MCF 10A (cell line): ENCODE data around the gene AZIN2. TPM values are rescaled to one million over a fixed set of nuclear protein-coding genes. Genes with fewer than 3 reads are reported as not detected.
A peak's percentile ranks its signal among the peaks of the same experiment; 100 is the strongest.
"Not testable (repeated sequence)": the region's sequence is repeated elsewhere in the genome, so short reads cannot be mapped to it uniquely, and the experiment has no call there.

Experiments used
- BruUV-seq: library from RNA; stranded (reverse); fragments of 400-500 nt; replicated peaks from 2 replicates; lab custom pipeline; 2021; lab: Mats Ljungman, UMichigan
- CTCF ChIA-PET: fragments of 300-600 bp; sonication (Branson Sonifier 250); formaldehyde crosslinking; extraction: SDS; loops from one replicate; lab custom pipeline; 2021; ENCODE audit warnings: antibody characterized with exemption, inconsistent platforms; lab: Yijun Ruan, JAX
- POLR2A ChIA-PET: fragments of 300-600, 350-650 bp; sonication (Branson Sonifier 250); formaldehyde crosslinking; extraction: SDS; loops from one replicate; lab custom pipeline; 2020; ENCODE audit warnings: antibody characterized with exemption, inconsistent platforms; lab: Yijun Ruan, JAX
- DNase-seq: peaks from one replicate; pipeline ENCODE4 v3.0.0-alpha.2; 2018; ENCODE audit not compliant: unreplicated experiment
- H3K27ac Mint-ChIP-seq: one replicate; pipeline ENCODE4 v1.8.0; 2022; ENCODE audit warnings: mild to moderate bottlenecking, low read depth, mixed read lengths; ENCODE audit not compliant: unreplicated experiment
- H3K27me3 Mint-ChIP-seq: one replicate; pipeline ENCODE4 v1.8.0; 2022; ENCODE audit warnings: mixed read lengths; ENCODE audit not compliant: insufficient read depth, unreplicated experiment
- H3K36me3 Mint-ChIP-seq: one replicate; pipeline ENCODE4 v1.8.0; 2022; ENCODE audit warnings: mild to moderate bottlenecking, moderate library complexity, mixed read lengths; ENCODE audit not compliant: insufficient read depth, unreplicated experiment
- H3K4me1 Mint-ChIP-seq: one replicate; pipeline ENCODE4 v1.8.0; 2022; ENCODE audit warnings: mixed read lengths; ENCODE audit not compliant: insufficient read depth, unreplicated experiment
- H3K4me3 Mint-ChIP-seq: one replicate; pipeline ENCODE4 v1.8.0; 2022; ENCODE audit warnings: mild to moderate bottlenecking, moderate library complexity, mixed read lengths; ENCODE audit not compliant: unreplicated experiment
- H3K9me3 Mint-ChIP-seq: one replicate; pipeline ENCODE4 v1.8.0; 2022; ENCODE audit warnings: mixed read lengths; ENCODE audit not compliant: unreplicated experiment
- CTCF ChIP-seq: fragments of 200-600 bp; IDR thresholded peaks from one replicate; pipeline ENCODE4 v1.8.0; 2022; ENCODE audit warnings: antibody characterized with exemption, mild to moderate bottlenecking; ENCODE audit not compliant: unreplicated experiment
- intact Hi-C: fragments of 100-400 bp; cut with micrococcal nuclease; formaldehyde crosslinking; loops from 2 replicates; pipeline ENCODE4 v1.14.1; 2022
- total RNA-seq: library from RNA; stranded (reverse); gene quantifications from 2 replicates; pipeline ENCODE4 v1.2.3, GENCODE V29; 2022

AZIN2 gene
- total RNA-seq, 1 experiment from 2014 or later: 1.6 TPM

GRCh38 chr1:33132549-33132948, 51.6 kb downstream of the AZIN2 start:
- H3K36me3 Mint-ChIP-seq: no peaks in the 10 kb centered on the region
- ChIA-PET CTCF (no interaction called here), POLR2A (no interaction called here)
- no peak for TF ChIP-seq CTCF
- no TSS peak for BruUV-seq
- peaks cover 24% of the 10 kb centered on the region for H3K4me1 Mint-ChIP-seq
- no peak overlapping the region for H3K4me3 Mint-ChIP-seq
- intact Hi-C loops: no loop called here
- H3K27ac Mint-ChIP-seq: no peak overlapping the region
- DNase-seq: no peak
- no peaks in the 10 kb centered on the region for H3K9me3 Mint-ChIP-seq
- peaks cover 12% of the 10 kb centered on the region for H3K27me3 Mint-ChIP-seq

- ChIA-PET POLR2A (no interaction called here), CTCF (interaction anchor here (0.6 to 1.0 kb wide), 3 partner anchors 16 to 322 kb away, joined by 3 to 4 read pairs (median 3); no protein-coding TSS in a partner anchor)
- TF ChIP-seq CTCF: no peak
- H3K27me3 Mint-ChIP-seq: peaks cover 12% of the 10 kb centered on the region
- no peak overlapping the region for H3K4me3 Mint-ChIP-seq
- intact Hi-C loops: no loop called here
- H3K9me3 Mint-ChIP-seq: no peaks in the 10 kb centered on the region
- H3K27ac Mint-ChIP-seq: no peak overlapping the region
- peaks cover 22% of the 10 kb centered on the region for H3K4me1 Mint-ChIP-seq
- BruUV-seq: no TSS peak
- no peak for DNase-seq
- no peaks in the 10 kb centered on the region for H3K36me3 Mint-ChIP-seq
These were observed 52.6 kb downstream of the AZIN2 start for GRCh38 chr1:33133478-33134105.

- POLR2A ChIA-PET, DNase-seq, H3K9me3 Mint-ChIP-seq, H3K27ac Mint-ChIP-seq, H3K4me1 Mint-ChIP-seq, BruUV-seq, H3K4me3 Mint-ChIP-seq, intact Hi-C loops, H3K36me3 Mint-ChIP-seq: not testable (repeated sequence)
- H3K27me3 Mint-ChIP-seq: peaks cover 12% of the 10 kb centered on the region
- CTCF ChIA-PET: interaction anchor here (0.6 kb wide), 1 partner anchor 42 kb away, joined by 3 read pairs; no protein-coding TSS in a partner anchor
These were observed 55.1 kb downstream of the AZIN2 start for GRCh38 chr1:33136041-33136440.

- Mint-ChIP-seq H3K4me1 (no peaks in the 10 kb centered on the region), H3K27me3 (peaks cover 12% of the 10 kb centered on the region), H3K27ac (no peak overlapping the region), H3K9me3 (no peaks in the 10 kb centered on the region), H3K4me3 (no peak overlapping the region), H3K36me3 (no peaks in the 10 kb centered on the region)
- ChIA-PET CTCF (interaction anchor here (0.6 to 1.6 kb wide), 4 partner anchors 11 to 152 kb away, joined by 3 to 4 read pairs (median 3); no protein-coding TSS in a partner anchor), POLR2A (no interaction called here)
- peak; percentile 12 for TF ChIP-seq CTCF
- intact Hi-C loops: no loop called here
- no TSS peak for BruUV-seq
- DNase-seq: no peak
These were observed 56.8 kb downstream of the AZIN2 start for GRCh38 chr1:33137800-33138199.
